HCT116 (cell line): ENCODE results near the gene PTBP1. TPM values are rescaled to one million over a fixed set of nuclear protein-coding genes. Genes with fewer than 3 reads are reported as not detected.

Experiments
- ATAC-seq: fragments of 200-7000 bp; cut with Tn5 transposase; 2 replicates; pipeline ENCODE4 v1.9.1; 2020; ENCODE audit warnings: mild to moderate bottlenecking, moderate library complexity
- BruUV-seq: library from RNA; stranded (reverse); fragments of 400-500 nt; replicated peaks from 2 replicates; lab custom pipeline; 2021; lab: Mats Ljungman, UMichigan
- CTCF ChIA-PET: fragments of 300-600 bp; sonication (Branson Sonifier 250); formaldehyde crosslinking; loops from one replicate; lab custom pipeline; 2021; ENCODE audit warnings: antibody characterized with exemption; lab: Charles Lee
- POLR2A ChIA-PET: fragments of 300-600, 350-600 bp; sonication (Branson Sonifier 250); formaldehyde crosslinking; loops from one replicate; lab custom pipeline; 2021; ENCODE audit warnings: antibody characterized with exemption; lab: Charles Lee
- RAD21 ChIA-PET, 2 experiments: fragments of 300-600 bp; sonication (Branson Sonifier 250); formaldehyde crosslinking; loops; one replicate each; lab custom pipeline; 2023; ENCODE audit warnings: low total read pairs in 2 of 2; ENCODE audit not compliant: uncharacterized antibody in 2 of 2, unreplicated experiment in 2 of 2, low non-redundant PET in 1 of 2; lab: Charles Lee
- DNase-seq: peaks from one replicate; pipeline ENCODE4 v3.0.0-alpha.2; 2010; ENCODE audit warnings: low read depth, low spot score
- H2AFZ ChIP-seq: fragments of 200-600 bp; shearing (Covaris generic), sonication (generic); 2 replicates; pipeline ENCODE4 v1.6.1; 2017; ENCODE audit warnings: low read depth, mixed run types, mixed read lengths, antibody characterized with exemption, low read length; ENCODE audit not compliant: poor library complexity, severe bottlenecking
- H3K27ac ChIP-seq: 2 replicates; pipeline ENCODE4 v1.5.1; 2012; ENCODE audit warnings: low read depth, low read length
- H3K27me3 ChIP-seq: fragments of 200-600 bp; sonication (generic); 2 replicates; pipeline ENCODE4 v1.6.1; 2016; ENCODE audit warnings: mixed run types, low read length, mixed read lengths; ENCODE audit not compliant: insufficient read depth
- H3K36me3 ChIP-seq, 2 experiments: fragments of 200-500 bp in 1 of 2; fragments of 200-600 bp in 1 of 2; sonication (Bioruptor generic) in 1 of 2; sonication (generic) in 1 of 2; 2 replicates each; pipeline versions ENCODE4 v1.5.1 to v1.6.1; 2014 to 2016; ENCODE audit warnings: low read length in 2 of 2, inconsistent platforms in 1 of 2, mixed read lengths in 1 of 2, mixed run types in 1 of 2; ENCODE audit not compliant: insufficient read depth in 2 of 2, control insufficient read depth in 1 of 2
- H3K4me1 ChIP-seq, 2 experiments: fragments of 200-600 bp in 1 of 2; sonication (generic) in 1 of 2; 2 replicates each; pipeline versions ENCODE4 v1.5.1 to v1.6.1; 2012 to 2017; ENCODE audit warnings: low read length in 2 of 2, inconsistent platforms in 1 of 2, mild to moderate bottlenecking in 1 of 2, mixed read lengths in 1 of 2, mixed run types in 1 of 2, moderate library complexity in 1 of 2; ENCODE audit not compliant: insufficient read depth in 2 of 2, control insufficient read depth in 1 of 2
- H3K4me2 ChIP-seq: fragments of 200-600 bp; sonication (generic); 2 replicates; pipeline ENCODE4 v1.6.1; 2017; ENCODE audit warnings: mixed run types, low read length, mixed read lengths
- H3K4me3 ChIP-seq, 2 experiments: fragments of 200-600 bp in 1 of 2; sonication (generic) in 1 of 2; replicated peaks in 1 of 2; 2 replicates each; pipeline ENCODE4 v1.5.1; 2011 to 2016; ENCODE audit warnings: low read length in 2 of 2, control low read depth in 1 of 2, low read depth in 1 of 2, mild to moderate bottlenecking in 1 of 2, mixed read lengths in 1 of 2, mixed run types in 1 of 2
- H3K79me2 ChIP-seq: fragments of 200-600 bp; sonication (generic); 2 replicates; pipeline ENCODE4 v1.6.1; 2017; ENCODE audit warnings: mild to moderate bottlenecking, mixed run types, low read length, moderate library complexity, mixed read lengths; ENCODE audit not compliant: insufficient read depth
- H3K9ac ChIP-seq: fragments of 200-600 bp; sonication (generic); 2 replicates; pipeline ENCODE4 v1.6.1; 2016; ENCODE audit warnings: low read length, mixed read lengths
- H3K9me2 ChIP-seq: fragments of 200-600 bp; sonication (generic), shearing (Covaris generic); 2 replicates; pipeline ENCODE4 v1.6.1; 2017; ENCODE audit warnings: mixed run types, mild to moderate bottlenecking, moderate library complexity; ENCODE audit not compliant: insufficient read depth
- H3K9me3 ChIP-seq, 2 experiments: fragments of 200-500 bp in 1 of 2; fragments of 200-600 bp in 1 of 2; sonication (Bioruptor generic) in 1 of 2; sonication (generic) in 1 of 2; 2 replicates each; pipeline ENCODE4 v1.6.1; 2014 to 2017; ENCODE audit warnings: low read length in 2 of 2, mixed read lengths in 2 of 2, inconsistent platforms in 1 of 2, low read depth in 1 of 2, mild to moderate bottlenecking in 1 of 2, mixed run types in 1 of 2, moderate library complexity in 1 of 2; ENCODE audit not compliant: control insufficient read depth in 1 of 2, insufficient read depth in 1 of 2
- H4K20me1 ChIP-seq: fragments of 200-600 bp; sonication (generic), shearing (Covaris generic); 2 replicates; pipeline ENCODE4 v1.6.1; 2017; ENCODE audit warnings: mixed run types, mild to moderate bottlenecking, moderate library complexity; ENCODE audit not compliant: insufficient read depth
- CBX3 ChIP-seq: IDR thresholded peaks from 2 replicates; pipeline ENCODE4 v1.6.1; 2012; ENCODE audit warnings: low read depth
- CEBPB ChIP-seq: IDR thresholded peaks from 2 replicates; pipeline ENCODE4 v1.6.1; 2012; ENCODE audit warnings: low read depth
- EGR1 ChIP-seq: IDR thresholded peaks from 2 replicates; pipeline ENCODE4 v1.6.1; 2012; ENCODE audit warnings: low read depth
- EZH2 ChIP-seq: fragments of 200-600 bp; sonication (generic); IDR thresholded peaks from 2 replicates; pipeline ENCODE4 v1.6.1; 2017; ENCODE audit warnings: antibody characterized with exemption, mixed run types
- EZH2phosphoT487 ChIP-seq: fragments of 200-600 bp; IDR thresholded peaks from 2 replicates; pipeline ENCODE4 v1.6.1; 2018; ENCODE audit warnings: antibody characterized with exemption, borderline replicate concordance
- FOSL1 ChIP-seq: IDR thresholded peaks from 2 replicates; pipeline ENCODE4 v1.6.1; 2012; ENCODE audit warnings: low read depth
- JUND ChIP-seq: IDR thresholded peaks from 2 replicates; pipeline ENCODE4 v1.6.1; 2012
- POLR2A ChIP-seq: IDR thresholded peaks from 2 replicates; pipeline ENCODE4 v1.7.0; 2011; ENCODE audit warnings: borderline replicate concordance; ENCODE audit not compliant: insufficient read depth, insufficient read length; ENCODE audit errors: extremely low read depth
- POLR2AphosphoS5 ChIP-seq: IDR thresholded peaks from 2 replicates; pipeline ENCODE4 v1.6.1; 2011; ENCODE audit warnings: mild to moderate bottlenecking, low read depth, low read length, moderate library complexity
- RAD21 ChIP-seq: IDR thresholded peaks from 2 replicates; pipeline ENCODE4 v1.6.1; 2012; ENCODE audit warnings: low read depth, mild to moderate bottlenecking
- SRF ChIP-seq: IDR thresholded peaks from 2 replicates; pipeline ENCODE4 v1.6.1; 2012; ENCODE audit warnings: low read depth
- TCF7L2 ChIP-seq: IDR thresholded peaks from 2 replicates; pipeline ENCODE4 v1.7.0; 2011; ENCODE audit warnings: borderline replicate concordance, inconsistent platforms; ENCODE audit not compliant: insufficient read depth, insufficient read length; ENCODE audit errors: extremely low read depth
- YY1 ChIP-seq: IDR thresholded peaks from 2 replicates; pipeline ENCODE4 v1.6.1; 2011; ENCODE audit warnings: low read length, low read depth, moderate library complexity, mild to moderate bottlenecking; ENCODE audit not compliant: insufficient replicate concordance; ENCODE audit errors: extremely low read depth
- ZNF274 ChIP-seq: fragments of 200-500 bp; sonication (Bioruptor generic); IDR thresholded peaks from 2 replicates; pipeline ENCODE4 v1.6.1; 2014; ENCODE audit warnings: mild to moderate bottlenecking, low read depth, low read length, inconsistent platforms
- intact Hi-C: fragments of 100-400 bp; cut with micrococcal nuclease; formaldehyde crosslinking; loops from 2 replicates; pipeline ENCODE4 v1.10.0; 2022
- total RNA-seq: library from RNA; stranded (reverse); gene quantifications from one replicate; pipeline ENCODE4 v1.2.1, GENCODE V29; 2021; ENCODE audit not compliant: unreplicated experiment
- TF ChIP-seq, protein P1 (sequence below): IDR thresholded peaks from 2 replicates; pipeline ENCODE4 v1.6.1; 2011; ENCODE audit warnings: mild to moderate bottlenecking, low read length, moderate library complexity; ENCODE audit not compliant: insufficient replicate concordance; ENCODE audit errors: extremely low read depth
- TF ChIP-seq, protein P2 (sequence below), 3 experiments: fragments of 200-600 bp in 1 of 3; sonication (generic) in 1 of 3; IDR thresholded peaks in 2 of 3; conservative IDR thresholded peaks in 1 of 3; 2 replicates each; pipeline ENCODE4 v1.5.1; 2012 to 2017; ENCODE audit warnings: low read depth in 2 of 3, low read length in 2 of 3, antibody characterized with exemption in 1 of 3, borderline replicate concordance in 1 of 3, control low read depth in 1 of 3, mild to moderate bottlenecking in 1 of 3, mixed read lengths in 1 of 3, mixed run types in 1 of 3, moderate library complexity in 1 of 3; ENCODE audit not compliant: insufficient read depth in 1 of 3
- TF ChIP-seq, protein P3 (sequence below): IDR thresholded peaks from 2 replicates; pipeline ENCODE4 v1.6.1; 2012; ENCODE audit warnings: low read depth
- TF ChIP-seq, protein P4 (sequence below): IDR thresholded peaks from 2 replicates; pipeline ENCODE4 v1.6.1; 2012

PTBP1 gene
- total RNA-seq, 1 experiment from 2014 or later: 676 TPM

DNA sequence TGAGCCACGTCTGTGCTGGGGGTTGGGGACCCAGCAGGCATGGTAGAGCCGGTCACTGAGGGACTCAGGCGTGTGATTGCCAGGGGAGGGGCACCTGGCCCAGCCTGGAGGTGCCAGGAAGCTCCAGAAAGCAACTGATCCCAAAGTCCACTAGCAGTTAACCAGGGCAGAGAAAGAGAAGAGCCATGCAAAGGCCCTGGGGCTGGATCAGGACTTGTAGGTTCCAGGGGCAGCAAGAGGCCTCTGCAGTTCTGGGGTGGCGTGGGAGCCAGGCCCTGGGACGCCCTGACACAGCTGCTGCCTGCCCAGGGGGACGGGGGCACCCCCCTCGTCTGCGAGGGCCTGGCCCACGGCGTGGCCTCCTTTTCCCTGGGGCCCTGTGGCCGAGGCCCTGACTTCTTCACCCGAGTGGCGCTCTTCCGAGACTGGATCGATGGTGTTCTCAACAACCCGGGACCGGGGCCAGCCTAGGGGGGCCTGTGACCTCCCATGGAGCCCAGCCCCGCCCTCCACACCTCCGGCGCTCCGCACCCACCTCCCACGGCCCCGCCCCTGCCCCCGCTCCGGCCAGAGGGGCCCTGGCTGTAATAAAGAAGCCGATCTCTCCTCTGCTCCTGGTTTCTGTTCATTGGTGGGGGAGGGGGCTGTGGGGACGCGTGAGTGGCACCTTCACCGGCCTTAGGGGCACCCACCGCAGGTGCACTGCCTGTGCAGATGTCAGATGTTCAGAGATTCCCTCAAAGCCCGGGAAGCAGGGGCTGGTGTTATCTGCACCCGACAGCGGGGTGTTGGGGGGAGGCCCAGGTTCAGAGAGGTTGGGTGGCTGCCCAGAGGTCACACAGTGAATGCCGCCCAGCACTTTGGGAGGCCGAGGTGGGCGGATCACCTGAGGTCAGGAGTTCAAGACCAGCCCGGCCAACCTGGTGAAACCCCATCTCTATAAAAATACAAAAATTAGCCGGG lies 34.4 kb downstream of the PTBP1 start:
- Histone ChIP-seq H3K4me2 (no peak overlapping the region), H4K20me1 (no peaks in the 10 kb centered on the region), H3K9me3 (no peaks in the 10 kb centered on the region), H3K4me3 (no peak overlapping the region), H3K79me2 (no peaks in the 10 kb centered on the region), H3K9me2 (no peaks in the 10 kb centered on the region), H3K36me3 (no peaks in the 10 kb centered on the region), H3K4me1 (peaks cover 0 to 4% of the 10 kb centered on the region in 2 experiments; a peak in 3 of 4 replicates), H2AFZ (no peak overlapping the region), H3K27ac (no peak overlapping the region), H3K9ac (no peak overlapping the region), H3K27me3 (no peaks in the 10 kb centered on the region)
- ChIA-PET POLR2A (no interaction called here), CTCF (no interaction called here), RAD21 (no interaction called here)
- ATAC-seq (no peak), DNase-seq (no peak)
- BruUV-seq: no TSS peak
- intact Hi-C loops: no loop called here
- TF ChIP-seq EGR1 (no peak), JUND (no peak), EZH2 (no peak), POLR2AphosphoS5 (no peak), CEBPB (no peak), CBX3 (no peak), SRF (no peak), YY1 (no peak), RAD21 (no peak), TCF7L2 (no peak), FOSL1 (no peak), EZH2phosphoT487 (no peak), POLR2A (no peak), ZNF274 (no peak)
- TF ChIP-seq, protein P1, sequence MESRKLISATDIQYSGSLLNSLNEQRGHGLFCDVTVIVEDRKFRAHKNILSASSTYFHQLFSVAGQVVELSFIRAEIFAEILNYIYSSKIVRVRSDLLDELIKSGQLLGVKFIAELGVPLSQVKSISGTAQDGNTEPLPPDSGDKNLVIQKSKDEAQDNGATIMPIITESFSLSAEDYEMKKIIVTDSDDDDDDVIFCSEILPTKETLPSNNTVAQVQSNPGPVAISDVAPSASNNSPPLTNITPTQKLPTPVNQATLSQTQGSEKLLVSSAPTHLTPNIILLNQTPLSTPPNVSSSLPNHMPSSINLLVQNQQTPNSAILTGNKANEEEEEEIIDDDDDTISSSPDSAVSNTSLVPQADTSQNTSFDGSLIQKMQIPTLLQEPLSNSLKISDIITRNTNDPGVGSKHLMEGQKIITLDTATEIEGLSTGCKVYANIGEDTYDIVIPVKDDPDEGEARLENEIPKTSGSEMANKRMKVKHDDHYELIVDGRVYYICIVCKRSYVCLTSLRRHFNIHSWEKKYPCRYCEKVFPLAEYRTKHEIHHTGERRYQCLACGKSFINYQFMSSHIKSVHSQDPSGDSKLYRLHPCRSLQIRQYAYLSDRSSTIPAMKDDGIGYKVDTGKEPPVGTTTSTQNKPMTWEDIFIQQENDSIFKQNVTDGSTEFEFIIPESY: no peak
- TF ChIP-seq, protein P2, sequence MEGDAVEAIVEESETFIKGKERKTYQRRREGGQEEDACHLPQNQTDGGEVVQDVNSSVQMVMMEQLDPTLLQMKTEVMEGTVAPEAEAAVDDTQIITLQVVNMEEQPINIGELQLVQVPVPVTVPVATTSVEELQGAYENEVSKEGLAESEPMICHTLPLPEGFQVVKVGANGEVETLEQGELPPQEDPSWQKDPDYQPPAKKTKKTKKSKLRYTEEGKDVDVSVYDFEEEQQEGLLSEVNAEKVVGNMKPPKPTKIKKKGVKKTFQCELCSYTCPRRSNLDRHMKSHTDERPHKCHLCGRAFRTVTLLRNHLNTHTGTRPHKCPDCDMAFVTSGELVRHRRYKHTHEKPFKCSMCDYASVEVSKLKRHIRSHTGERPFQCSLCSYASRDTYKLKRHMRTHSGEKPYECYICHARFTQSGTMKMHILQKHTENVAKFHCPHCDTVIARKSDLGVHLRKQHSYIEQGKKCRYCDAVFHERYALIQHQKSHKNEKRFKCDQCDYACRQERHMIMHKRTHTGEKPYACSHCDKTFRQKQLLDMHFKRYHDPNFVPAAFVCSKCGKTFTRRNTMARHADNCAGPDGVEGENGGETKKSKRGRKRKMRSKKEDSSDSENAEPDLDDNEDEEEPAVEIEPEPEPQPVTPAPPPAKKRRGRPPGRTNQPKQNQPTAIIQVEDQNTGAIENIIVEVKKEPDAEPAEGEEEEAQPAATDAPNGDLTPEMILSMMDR (IDR thresholded peaks at IDR 0.05 in 2 of 3, conservative IDR thresholded peaks at IDR 0.05 in 1 of 3; ENCODE audit: borderline replicate concordance in 1 of 3, insufficient read depth in 1 of 3, low read depth in 2 of 3, low read length in 2 of 3): no peak
- TF ChIP-seq, protein P3, sequence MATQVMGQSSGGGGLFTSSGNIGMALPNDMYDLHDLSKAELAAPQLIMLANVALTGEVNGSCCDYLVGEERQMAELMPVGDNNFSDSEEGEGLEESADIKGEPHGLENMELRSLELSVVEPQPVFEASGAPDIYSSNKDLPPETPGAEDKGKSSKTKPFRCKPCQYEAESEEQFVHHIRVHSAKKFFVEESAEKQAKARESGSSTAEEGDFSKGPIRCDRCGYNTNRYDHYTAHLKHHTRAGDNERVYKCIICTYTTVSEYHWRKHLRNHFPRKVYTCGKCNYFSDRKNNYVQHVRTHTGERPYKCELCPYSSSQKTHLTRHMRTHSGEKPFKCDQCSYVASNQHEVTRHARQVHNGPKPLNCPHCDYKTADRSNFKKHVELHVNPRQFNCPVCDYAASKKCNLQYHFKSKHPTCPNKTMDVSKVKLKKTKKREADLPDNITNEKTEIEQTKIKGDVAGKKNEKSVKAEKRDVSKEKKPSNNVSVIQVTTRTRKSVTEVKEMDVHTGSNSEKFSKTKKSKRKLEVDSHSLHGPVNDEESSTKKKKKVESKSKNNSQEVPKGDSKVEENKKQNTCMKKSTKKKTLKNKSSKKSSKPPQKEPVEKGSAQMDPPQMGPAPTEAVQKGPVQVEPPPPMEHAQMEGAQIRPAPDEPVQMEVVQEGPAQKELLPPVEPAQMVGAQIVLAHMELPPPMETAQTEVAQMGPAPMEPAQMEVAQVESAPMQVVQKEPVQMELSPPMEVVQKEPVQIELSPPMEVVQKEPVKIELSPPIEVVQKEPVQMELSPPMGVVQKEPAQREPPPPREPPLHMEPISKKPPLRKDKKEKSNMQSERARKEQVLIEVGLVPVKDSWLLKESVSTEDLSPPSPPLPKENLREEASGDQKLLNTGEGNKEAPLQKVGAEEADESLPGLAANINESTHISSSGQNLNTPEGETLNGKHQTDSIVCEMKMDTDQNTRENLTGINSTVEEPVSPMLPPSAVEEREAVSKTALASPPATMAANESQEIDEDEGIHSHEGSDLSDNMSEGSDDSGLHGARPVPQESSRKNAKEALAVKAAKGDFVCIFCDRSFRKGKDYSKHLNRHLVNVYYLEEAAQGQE: no peak
- TF ChIP-seq, protein P4, sequence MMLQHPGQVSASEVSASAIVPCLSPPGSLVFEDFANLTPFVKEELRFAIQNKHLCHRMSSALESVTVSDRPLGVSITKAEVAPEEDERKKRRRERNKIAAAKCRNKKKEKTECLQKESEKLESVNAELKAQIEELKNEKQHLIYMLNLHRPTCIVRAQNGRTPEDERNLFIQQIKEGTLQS: no peak
